ENCODE data around the gene DDIT4.

DNA sequence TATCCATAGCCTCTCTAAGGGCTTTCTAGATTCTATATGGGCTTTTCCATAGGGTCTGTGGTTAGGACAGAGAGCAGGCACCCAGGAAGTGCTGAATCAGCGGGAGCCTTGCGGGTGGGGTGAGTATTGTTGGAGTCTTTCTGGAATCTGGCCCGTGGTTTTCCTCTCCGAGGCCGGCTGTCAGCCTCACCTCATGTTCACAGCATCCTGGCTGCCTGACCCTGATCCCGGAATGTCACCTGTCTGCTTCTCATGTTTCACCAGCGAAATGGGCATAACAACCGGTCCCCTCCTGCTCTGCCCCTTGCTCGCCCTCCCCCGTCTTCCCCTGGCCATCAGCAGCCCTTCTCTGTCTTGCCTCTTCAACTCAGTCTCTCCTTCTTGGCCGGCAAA, 36.5 kb downstream of the DDIT4 start:
- TF ChIP-seq, protein P1, sequence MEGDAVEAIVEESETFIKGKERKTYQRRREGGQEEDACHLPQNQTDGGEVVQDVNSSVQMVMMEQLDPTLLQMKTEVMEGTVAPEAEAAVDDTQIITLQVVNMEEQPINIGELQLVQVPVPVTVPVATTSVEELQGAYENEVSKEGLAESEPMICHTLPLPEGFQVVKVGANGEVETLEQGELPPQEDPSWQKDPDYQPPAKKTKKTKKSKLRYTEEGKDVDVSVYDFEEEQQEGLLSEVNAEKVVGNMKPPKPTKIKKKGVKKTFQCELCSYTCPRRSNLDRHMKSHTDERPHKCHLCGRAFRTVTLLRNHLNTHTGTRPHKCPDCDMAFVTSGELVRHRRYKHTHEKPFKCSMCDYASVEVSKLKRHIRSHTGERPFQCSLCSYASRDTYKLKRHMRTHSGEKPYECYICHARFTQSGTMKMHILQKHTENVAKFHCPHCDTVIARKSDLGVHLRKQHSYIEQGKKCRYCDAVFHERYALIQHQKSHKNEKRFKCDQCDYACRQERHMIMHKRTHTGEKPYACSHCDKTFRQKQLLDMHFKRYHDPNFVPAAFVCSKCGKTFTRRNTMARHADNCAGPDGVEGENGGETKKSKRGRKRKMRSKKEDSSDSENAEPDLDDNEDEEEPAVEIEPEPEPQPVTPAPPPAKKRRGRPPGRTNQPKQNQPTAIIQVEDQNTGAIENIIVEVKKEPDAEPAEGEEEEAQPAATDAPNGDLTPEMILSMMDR (IDR thresholded peaks at IDR 0.05): no peak
- TF ChIP-seq POLR2AphosphoS5 (IDR thresholded peaks at IDR 0.05) (no peak), POLR2A (IDR thresholded peaks at IDR 0.05) (no peak), EP300 (IDR thresholded peaks at IDR 0.05; ENCODE audit: low read depth) (no peak)
